ENCODE results near the gene FMOD.

DNA sequence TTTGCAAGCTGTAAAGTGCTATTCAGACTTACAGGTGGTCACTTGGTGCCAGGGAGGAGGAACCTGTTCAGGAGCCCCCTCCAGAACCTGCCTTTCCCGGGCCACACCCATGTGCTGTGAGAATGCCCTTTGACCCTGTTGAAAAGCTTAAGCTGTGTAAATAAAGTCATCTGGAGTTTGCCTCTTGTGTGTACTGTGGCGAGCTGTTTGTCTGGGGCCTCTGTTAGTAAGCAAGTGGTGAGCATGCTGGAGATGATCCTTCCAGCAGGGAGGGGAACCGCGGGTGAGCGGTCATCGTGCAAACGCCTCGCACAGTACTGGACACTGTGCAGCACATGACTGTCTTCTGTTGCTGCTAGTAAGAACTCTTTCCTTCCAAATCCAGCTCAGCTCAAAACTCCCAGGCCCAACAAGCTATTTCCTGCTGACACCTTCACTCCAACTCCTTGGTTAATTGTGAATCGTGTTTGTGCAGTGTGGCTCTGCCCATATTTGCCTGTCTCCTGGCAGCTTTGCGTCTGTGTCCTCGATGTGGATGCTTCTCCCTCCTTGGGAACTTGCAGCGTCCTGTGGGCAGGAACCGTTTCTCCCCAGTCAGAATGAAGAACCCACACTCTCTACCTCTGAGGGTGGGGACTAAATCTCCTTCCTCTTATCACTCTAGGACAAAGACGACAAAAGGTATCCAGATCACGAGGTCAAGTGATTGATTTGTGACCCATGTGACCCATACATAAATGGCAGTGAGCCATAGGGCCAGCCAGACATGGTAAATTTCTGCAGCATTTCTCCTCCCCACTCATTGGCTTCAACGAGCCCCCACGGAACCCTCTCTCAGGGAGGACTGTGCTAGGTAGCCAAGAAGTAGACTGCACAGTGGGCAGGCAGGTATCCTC is 59.5 kb downstream of the FMOD start:
- TF ChIP-seq, protein P1, sequence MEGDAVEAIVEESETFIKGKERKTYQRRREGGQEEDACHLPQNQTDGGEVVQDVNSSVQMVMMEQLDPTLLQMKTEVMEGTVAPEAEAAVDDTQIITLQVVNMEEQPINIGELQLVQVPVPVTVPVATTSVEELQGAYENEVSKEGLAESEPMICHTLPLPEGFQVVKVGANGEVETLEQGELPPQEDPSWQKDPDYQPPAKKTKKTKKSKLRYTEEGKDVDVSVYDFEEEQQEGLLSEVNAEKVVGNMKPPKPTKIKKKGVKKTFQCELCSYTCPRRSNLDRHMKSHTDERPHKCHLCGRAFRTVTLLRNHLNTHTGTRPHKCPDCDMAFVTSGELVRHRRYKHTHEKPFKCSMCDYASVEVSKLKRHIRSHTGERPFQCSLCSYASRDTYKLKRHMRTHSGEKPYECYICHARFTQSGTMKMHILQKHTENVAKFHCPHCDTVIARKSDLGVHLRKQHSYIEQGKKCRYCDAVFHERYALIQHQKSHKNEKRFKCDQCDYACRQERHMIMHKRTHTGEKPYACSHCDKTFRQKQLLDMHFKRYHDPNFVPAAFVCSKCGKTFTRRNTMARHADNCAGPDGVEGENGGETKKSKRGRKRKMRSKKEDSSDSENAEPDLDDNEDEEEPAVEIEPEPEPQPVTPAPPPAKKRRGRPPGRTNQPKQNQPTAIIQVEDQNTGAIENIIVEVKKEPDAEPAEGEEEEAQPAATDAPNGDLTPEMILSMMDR (conservative IDR thresholded peaks at IDR 0.05; ENCODE audit: low read depth, low read length), result no peak
- TF ChIP-seq EZH2phosphoT487 (IDR thresholded peaks at IDR 0.05; ENCODE audit: borderline replicate concordance, low read length) (no peak), EZH2 (IDR thresholded peaks at IDR 0.05; ENCODE audit: low read length, unreplicated experiment) (no peak)
